PC-9 (cell line): ENCODE results near the gene TMEM242.

Experiments
- CTCF ChIP-seq: fragments of 200-600 bp; sonication (generic); conservative IDR thresholded peaks from 2 replicates; pipeline ENCODE4 v1.6.1; 2017; ENCODE audit warnings: mixed run types, antibody characterized with exemption, mild to moderate bottlenecking, moderate library complexity
- EZH2 ChIP-seq: fragments of 200-600 bp; sonication (generic); IDR thresholded peaks from 2 replicates; pipeline ENCODE4 v1.8.0; 2017; ENCODE audit warnings: antibody characterized with exemption, low read depth

DNA sequence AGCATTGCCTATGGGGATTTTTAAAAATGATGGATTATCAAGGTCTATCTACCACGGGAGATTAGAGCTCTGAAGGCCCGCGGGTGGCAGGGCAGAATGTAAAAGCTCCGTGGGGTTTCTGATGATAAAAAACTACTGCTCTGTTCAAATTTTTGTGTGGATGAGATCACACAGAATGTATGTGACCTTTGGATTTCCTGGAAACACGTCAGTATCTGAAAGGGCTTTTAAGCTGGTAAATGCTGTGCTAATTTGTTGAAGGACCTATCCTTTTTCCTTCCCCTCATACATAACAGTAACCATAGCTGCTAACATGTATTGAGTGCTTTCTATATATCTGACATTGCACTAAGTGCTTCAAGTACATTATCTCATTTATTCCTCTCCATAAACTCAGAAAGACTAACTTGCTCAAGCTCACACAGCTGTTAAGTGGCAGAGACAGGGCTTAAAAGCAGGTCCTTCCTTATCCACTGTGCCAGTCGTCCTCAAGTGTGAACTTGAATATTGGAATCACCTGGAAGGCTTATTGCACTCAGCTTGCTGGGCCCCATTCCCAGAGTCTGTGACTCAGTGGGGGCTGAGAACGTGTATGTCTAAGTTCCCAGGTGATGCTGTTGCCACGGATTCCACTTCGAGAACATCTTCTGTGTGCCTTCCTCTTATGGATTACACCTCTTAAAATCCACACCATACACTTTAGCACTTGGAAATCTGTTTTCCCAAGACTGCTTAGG is 1.9 kb upstream of the TMEM242 start:
- no peak for TF ChIP-seq CTCF
- no peak for TF ChIP-seq EZH2
